ENCODE measurements around the gene MRGPRE. TPM values are rescaled to one million over a fixed set of nuclear protein-coding genes. Genes with fewer than 3 reads are reported as not detected.
A peak's percentile ranks its signal among the peaks of the same experiment; 100 is the strongest.
"Not testable (repeated sequence)": the region's sequence is repeated elsewhere in the genome, so short reads cannot be mapped to it uniquely, and the experiment has no call there.

Gene MRGPRE, protein sequence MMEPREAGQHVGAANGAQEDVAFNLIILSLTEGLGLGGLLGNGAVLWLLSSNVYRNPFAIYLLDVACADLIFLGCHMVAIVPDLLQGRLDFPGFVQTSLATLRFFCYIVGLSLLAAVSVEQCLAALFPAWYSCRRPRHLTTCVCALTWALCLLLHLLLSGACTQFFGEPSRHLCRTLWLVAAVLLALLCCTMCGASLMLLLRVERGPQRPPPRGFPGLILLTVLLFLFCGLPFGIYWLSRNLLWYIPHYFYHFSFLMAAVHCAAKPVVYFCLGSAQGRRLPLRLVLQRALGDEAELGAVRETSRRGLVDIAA
- total RNA-seq, result not detected

GRCh38 chr11:3231851-3232744 lies at the start of gene MRGPRE:
Gene MRGPRE, minus strand, starts transcription at chr11:3232417. Its CDS starts 3,618 bp downstream, at chr11:3228799.
- Mint-ChIP-seq H3K9me3 (no peaks in the 10 kb centered on the region), H3K36me3 (no peaks in the 10 kb centered on the region), H3K27ac (no peak within 1 kb of the TSS)
- ATAC-seq, result no peak
- DNase-seq (ENCODE audit: low spot score in 2 of 2), result peak in 1 of 2 donors; percentile 49

GRCh38 chr11:3281146-3281545 lies 48.9 kb upstream of the MRGPRE start:
- DNase-seq (ENCODE audit: low spot score in 2 of 2); H3K9me3 Mint-ChIP-seq; H3K36me3 Mint-ChIP-seq; ATAC-seq; H3K27ac Mint-ChIP-seq: not testable (repeated sequence)

- DNase-seq (ENCODE audit: low spot score in 2 of 2); H3K9me3 Mint-ChIP-seq; H3K36me3 Mint-ChIP-seq; H3K27ac Mint-ChIP-seq; ATAC-seq: not testable (repeated sequence)
Observed at GRCh38 chr11:3280662-3281061, 48.4 kb upstream of the MRGPRE start.

DNA sequence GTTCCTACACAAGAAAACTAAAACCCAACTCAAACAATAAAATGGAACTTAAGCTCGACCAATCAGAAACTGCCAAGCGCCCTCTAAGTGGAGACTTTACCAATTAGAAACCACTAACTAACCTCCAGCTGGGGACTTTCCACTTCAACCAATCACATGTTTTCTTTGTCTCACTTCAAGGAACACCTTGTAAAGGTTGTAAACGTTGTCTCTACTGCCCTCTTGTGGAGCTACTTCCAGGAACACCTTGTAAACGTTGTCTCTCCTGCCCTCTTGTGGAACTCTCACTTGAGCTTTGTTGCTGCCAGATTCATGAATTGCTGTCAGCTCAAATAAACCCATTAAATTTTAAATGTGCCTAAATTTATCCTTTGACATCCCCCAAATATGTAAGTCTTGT lies 46.7 kb upstream of the MRGPRE start:
- H3K36me3 Mint-ChIP-seq; H3K27ac Mint-ChIP-seq; H3K9me3 Mint-ChIP-seq; DNase-seq (ENCODE audit: low spot score in 2 of 2): not testable (repeated sequence)
- ATAC-seq, result peak; percentile 88 to 94

GRCh38 chr11:3273629-3274028 lies 41.4 kb upstream of the MRGPRE start:
- not testable (repeated sequence) for H3K9me3 Mint-ChIP-seq; ATAC-seq; H3K27ac Mint-ChIP-seq; DNase-seq (ENCODE audit: low spot score in 2 of 2); H3K36me3 Mint-ChIP-seq

DNA sequence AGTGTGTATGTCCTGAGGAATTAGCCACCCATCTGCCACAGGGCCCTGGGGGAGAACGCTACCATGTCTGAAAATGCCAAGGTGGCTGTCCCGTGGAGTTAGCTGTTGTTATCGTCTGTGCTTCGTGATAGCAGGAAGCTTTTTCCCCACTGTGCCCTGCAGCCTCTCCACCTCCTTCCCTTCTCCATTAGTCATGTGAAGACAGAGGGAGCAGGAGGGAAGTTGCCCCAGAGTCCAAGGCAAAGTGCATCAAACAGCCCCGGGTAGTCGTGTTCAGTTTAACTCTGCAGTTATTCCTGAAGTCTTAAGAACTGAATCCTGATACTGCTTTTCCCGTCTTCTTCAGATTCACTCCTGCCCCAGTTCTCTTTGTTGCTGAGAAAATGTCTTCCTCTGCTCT lies 30.3 kb upstream of the MRGPRE start:
- DNase-seq (ENCODE audit: low spot score in 2 of 2); ATAC-seq; H3K9me3 Mint-ChIP-seq; H3K36me3 Mint-ChIP-seq; H3K27ac Mint-ChIP-seq: not testable (repeated sequence)

GRCh38 chr11:3261831-3262230 lies 29.6 kb upstream of the MRGPRE start:
- not testable (repeated sequence) for DNase-seq (ENCODE audit: low spot score in 2 of 2); H3K36me3 Mint-ChIP-seq; H3K9me3 Mint-ChIP-seq; H3K27ac Mint-ChIP-seq; ATAC-seq

DNA sequence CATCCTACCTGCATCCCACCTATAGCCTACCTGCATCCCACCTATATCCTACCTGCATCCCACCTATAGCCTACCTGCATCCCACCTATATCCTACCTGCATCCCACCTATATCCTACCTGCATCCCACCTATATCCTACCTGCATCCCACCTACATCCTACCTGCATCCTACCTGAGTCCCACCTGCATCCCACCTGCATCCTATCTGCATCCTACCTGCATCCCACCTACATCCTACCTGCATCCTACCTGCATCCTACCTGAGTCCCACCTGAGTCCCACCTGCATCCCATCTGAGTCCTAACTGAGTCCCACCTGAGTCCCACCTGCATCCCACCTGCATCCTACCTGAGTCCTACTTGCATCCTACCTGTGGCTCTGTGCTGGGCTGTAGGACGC lies 25.3 kb upstream of the MRGPRE start:
- not testable (repeated sequence) for ATAC-seq; H3K27ac Mint-ChIP-seq; H3K9me3 Mint-ChIP-seq; H3K36me3 Mint-ChIP-seq; DNase-seq (ENCODE audit: low spot score in 2 of 2)

DNA sequence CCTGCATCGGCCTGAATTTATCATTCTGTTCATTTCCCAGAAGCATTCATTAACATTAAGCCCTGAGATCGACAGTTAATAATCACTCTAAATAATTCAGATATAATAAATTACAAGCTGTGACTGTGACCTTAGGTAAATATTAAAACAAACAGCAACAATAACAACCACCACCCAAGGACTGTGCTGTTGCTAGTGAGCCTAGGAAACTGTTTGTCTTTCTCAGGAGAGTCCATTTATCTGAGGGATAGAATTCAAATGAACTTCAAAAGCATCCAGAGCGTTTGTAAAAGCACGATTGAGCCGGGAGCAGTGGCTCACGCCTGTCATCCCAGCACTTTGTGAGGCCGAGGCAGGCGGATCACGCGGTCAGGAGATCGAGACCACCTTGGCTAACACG lies 23.0 kb upstream of the MRGPRE start:
- DNase-seq (ENCODE audit: low spot score in 2 of 2); H3K9me3 Mint-ChIP-seq; H3K27ac Mint-ChIP-seq; ATAC-seq; H3K36me3 Mint-ChIP-seq: not testable (repeated sequence)

DNA sequence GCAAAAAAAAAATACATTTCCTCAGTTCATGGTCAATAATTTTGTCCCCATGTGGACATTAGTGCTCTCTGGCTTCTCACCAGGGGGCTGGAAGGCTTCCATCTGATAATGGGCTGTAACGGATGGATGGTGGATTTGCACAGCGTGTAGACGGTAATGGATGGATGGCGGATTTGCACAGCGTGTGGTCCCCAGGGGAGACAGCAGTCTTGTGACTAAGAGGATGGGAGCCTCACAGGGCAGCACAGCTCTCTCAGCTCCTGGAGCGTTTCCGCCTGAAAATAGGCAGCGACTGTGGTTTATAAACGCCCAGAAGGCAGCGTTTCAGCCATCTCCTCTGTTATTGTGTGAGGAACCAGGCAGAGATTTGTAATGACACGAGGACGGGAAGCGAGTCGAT lies 22.6 kb upstream of the MRGPRE start:
- not testable (repeated sequence) for H3K9me3 Mint-ChIP-seq; H3K36me3 Mint-ChIP-seq; ATAC-seq; H3K27ac Mint-ChIP-seq; DNase-seq (ENCODE audit: low spot score in 2 of 2)

GRCh38 chr11:3245071-3245470 lies 12.9 kb upstream of the MRGPRE start:
- ATAC-seq, result no peak
- no peak overlapping the region for H3K27ac Mint-ChIP-seq
- DNase-seq (ENCODE audit: low spot score in 2 of 2), result no peak
- no peaks in the 10 kb centered on the region for H3K36me3 Mint-ChIP-seq
- no peaks in the 10 kb centered on the region for H3K9me3 Mint-ChIP-seq

GRCh38 chr11:3243880-3244279 lies 11.7 kb upstream of the MRGPRE start:
- Mint-ChIP-seq H3K36me3 (no peaks in the 10 kb centered on the region), H3K9me3 (no peaks in the 10 kb centered on the region), H3K27ac (no peak overlapping the region)
- DNase-seq (ENCODE audit: low spot score in 2 of 2) (no peak), ATAC-seq (no peak)

- Mint-ChIP-seq H3K27ac (no peak overlapping the region), H3K36me3 (no peaks in the 10 kb centered on the region), H3K9me3 (no peaks in the 10 kb centered on the region)
- ATAC-seq (no peak), DNase-seq (ENCODE audit: low spot score in 2 of 2) (no peak)
Observed at GRCh38 chr11:3237119-3237518, 4.9 kb upstream of the MRGPRE start.

DNA sequence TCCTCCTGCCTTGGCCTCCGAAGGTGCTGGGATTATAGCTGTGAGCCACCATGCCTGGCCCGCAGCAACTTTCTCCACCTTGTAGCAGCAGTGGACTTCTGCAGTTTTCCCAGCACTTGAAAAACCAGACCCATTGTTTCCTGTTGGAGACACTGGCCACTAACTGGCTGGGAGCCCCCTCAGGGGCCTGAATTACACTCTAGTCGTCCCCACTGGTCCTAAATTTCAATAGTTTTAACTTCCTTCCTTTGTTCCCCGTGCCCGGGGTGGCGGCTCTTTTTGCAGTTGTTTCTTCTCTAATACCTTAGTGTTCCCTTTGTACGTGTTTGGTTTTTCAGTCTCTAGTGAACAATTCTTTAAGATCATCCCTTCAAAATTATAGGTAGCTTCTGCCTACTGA lies 2.6 kb upstream of the MRGPRE start:
- H3K9me3 Mint-ChIP-seq, result no peaks in the 10 kb centered on the region
- no peaks in the 10 kb centered on the region for H3K36me3 Mint-ChIP-seq
- DNase-seq (ENCODE audit: low spot score in 2 of 2), result no peak
- ATAC-seq, result no peak
- H3K27ac Mint-ChIP-seq, result no peak overlapping the region

- H3K9me3 Mint-ChIP-seq, result no peaks in the 10 kb centered on the region
- ATAC-seq (no peak), DNase-seq (ENCODE audit: low spot score in 2 of 2) (no peak)
- no peaks in the 10 kb centered on the region for H3K36me3 Mint-ChIP-seq
- no peak overlapping the region for H3K27ac Mint-ChIP-seq
Observed at GRCh38 chr11:3232956-3233355, 739 bp upstream of the MRGPRE start.

DNA sequence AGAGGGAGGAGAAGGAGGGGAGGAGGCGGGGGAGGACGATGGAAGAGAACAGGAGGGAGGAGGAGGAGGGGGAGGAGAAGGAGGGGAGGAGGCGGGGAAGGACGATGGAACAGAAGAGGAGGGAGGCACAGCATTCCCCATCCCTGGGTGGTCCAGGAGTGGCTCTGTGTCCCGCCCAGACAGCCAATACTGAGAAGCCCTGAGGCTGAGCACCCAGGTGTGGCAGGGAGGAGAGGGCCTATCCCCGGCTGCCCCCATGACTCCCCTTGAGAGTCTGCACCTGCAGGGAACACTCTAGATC lies 717 bp downstream of the MRGPRE start:
- ATAC-seq (no peak), DNase-seq (ENCODE audit: low spot score in 2 of 2) (no peak)
- Mint-ChIP-seq H3K27ac (no peak overlapping the region), H3K9me3 (no peaks in the 10 kb centered on the region), H3K36me3 (no peaks in the 10 kb centered on the region)

DNA sequence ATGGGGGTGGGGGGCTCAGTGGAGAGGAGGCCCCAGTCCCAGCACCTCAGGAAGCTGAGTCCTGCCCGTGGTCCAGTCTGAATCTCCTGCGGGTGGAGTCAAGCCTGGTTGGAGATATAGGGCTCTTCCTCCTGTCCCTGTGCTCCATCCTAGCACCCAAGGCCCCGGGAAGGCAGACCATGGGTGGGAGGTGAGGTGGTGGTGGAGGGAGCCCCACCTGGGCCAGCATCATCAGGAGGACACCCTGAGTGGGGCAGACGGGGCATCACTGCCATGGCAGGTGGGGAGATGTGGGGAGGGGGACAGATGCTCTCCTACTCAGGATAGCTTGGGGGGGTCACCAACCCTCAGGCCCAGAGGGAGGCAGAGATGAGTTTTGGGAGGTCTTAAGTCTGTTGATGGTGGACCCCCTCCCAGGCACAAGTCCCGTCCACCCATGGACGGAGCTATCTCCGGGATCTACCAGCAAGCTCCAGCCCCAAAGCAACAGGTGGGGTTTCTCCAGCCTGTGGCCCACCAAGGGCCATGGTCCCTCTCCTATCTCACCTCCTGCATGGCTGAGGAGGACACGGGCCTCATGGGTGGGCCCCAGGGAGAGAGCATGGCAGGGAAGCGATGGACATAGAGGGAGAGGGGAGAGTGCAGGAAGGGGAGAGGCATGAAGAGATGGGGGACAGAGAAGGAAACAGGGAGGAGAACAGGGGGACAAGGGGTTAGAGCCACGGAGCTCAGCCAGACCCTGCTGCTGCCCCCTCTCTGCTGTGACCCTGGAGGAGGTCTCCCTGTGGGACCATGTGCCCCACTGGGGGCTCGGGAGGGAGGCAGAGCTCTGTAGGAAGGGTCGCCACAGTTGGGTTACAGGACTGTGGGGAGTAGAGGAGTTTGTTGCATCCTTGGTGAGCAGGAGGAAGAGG lies 1.3 kb downstream of the MRGPRE start:
- H3K9me3 Mint-ChIP-seq, result no peaks in the 10 kb centered on the region

More for the DNA sequence above, 1.3 kb downstream of the MRGPRE start:
- ATAC-seq (no peak), DNase-seq (ENCODE audit: low spot score in 2 of 2) (no peak)
- H3K36me3 Mint-ChIP-seq, result no peaks in the 10 kb centered on the region
- no peak overlapping the region for H3K27ac Mint-ChIP-seq

All from activated naive CD4-positive, alpha-beta T cell treated with anti-CD3 and anti-CD28 coated beads, Interleukin-2, amount 50 U/mL, for 72 hours (primary cell).